ENCODE results near the gene ZBTB21. TPM values are rescaled to one million over a fixed set of nuclear protein-coding genes. Genes with fewer than 3 reads are reported as not detected.

The ZBTB21 gene
- total and polyA plus RNA-seq, 9 of the 15 experiments (the other 6 are each of a cell fraction or from before 2014, with no cell fraction given): 2.2 to 15.2 (median 8.7) TPM

DNA sequence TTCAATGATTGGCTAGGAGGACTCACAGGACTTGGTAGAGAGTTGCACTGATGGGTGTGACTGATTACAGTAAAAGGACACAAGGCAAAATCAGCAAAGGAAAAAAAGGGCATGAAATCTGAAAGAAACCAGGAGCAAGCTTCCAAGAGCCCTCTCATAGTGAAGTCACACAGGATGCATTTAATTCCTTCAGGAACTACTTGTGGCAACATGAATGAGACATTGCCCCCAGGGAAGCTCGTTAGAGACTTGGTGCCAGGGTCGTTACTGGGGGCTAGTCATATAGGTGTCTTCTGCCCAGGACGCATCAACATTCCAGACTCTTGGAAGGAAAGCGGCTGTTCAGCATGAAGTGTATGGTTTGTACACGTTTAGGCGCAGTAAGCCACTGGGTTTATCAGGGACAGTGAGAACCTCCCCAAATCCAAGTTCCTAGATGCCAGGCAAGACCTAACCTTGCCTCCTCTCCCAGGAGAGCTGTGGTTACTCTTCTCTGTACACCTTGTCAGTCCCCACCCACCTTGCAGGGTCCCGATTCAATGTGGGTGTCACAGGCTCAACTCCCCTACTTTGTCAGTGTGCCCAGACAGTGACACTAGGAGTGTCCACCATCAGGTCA is 30.3 kb downstream of the ZBTB21 start:
- Histone ChIP-seq H3K9me3 (replicated peaks; ENCODE audit: control insufficient read depth, insufficient read depth, low read depth, low read length) (peaks cover 4% of the 10 kb centered on the region; the same call in 1 of the 2 replicates), H3K36me3 (ENCODE audit: control insufficient read depth, insufficient read depth, low read length) (no peaks in the 10 kb centered on the region), H3K9ac (ENCODE audit: insufficient read depth in 1 of 2, low read depth in 2 of 2, low read length in 2 of 2) (no peak overlapping the region), H2AFZ (ENCODE audit: low read depth, low read length) (no peak overlapping the region), H4K20me1 (replicated peaks; ENCODE audit: control insufficient read depth, insufficient read depth, low read length) (no peaks in the 10 kb centered on the region), H3K4me2 (ENCODE audit: insufficient read depth, low read length) (no peak overlapping the region), H3K27ac (ENCODE audit: extremely low read depth, low read depth, low read length) (no peak overlapping the region), H3K4me3 (no peak overlapping the region), H3K4me1 (replicated peaks in 1 of 2; ENCODE audit: control insufficient read depth in 2 of 2, insufficient read depth in 2 of 2, low read length in 2 of 2) (no peaks in the 10 kb centered on the region), H3K9me1 (ENCODE audit: control insufficient read depth, insufficient read depth, low read length) (no peaks in the 10 kb centered on the region), H3K79me2 (ENCODE audit: control insufficient read depth, insufficient read depth, low read length) (no peaks in the 10 kb centered on the region), H3K27me3 (ENCODE audit: control insufficient read depth in 2 of 2, insufficient read depth in 2 of 2, low read length in 2 of 2) (peaks cover 18 to 32% of the 10 kb centered on the region in 2 experiments)
- FAIRE-seq (no peak), DNase-seq (ENCODE audit: extremely low read depth in 1 of 4, low spot score in 3 of 4) (no peak), ATAC-seq (no peak)
- in situ Hi-C loops (cut with MboI) (no loop called here), intact Hi-C loops (cut with micrococcal nuclease) (no loop called here)
- 2% methylated on average over 7 of the region's 7 CpGs for WGBS (ENCODE audit: insufficient coverage, low coverage, missing lambda C conversion rate)
- ChIA-PET CTCF (ENCODE audit: low intra/inter-chr PET ratio) (no interaction called here), POLR2A (interaction anchor here (1.2 kb wide), 1 partner anchor 22 kb away, joined by 3 read pairs; no protein-coding TSS in a partner anchor)
- BruUV-seq (replicated peaks): no TSS peak
- no peak for TF ChIP-seq PTBP1 (IDR thresholded peaks at IDR 0.05; ENCODE audit: low read depth, low read length)
- no peak for TF ChIP-seq POU5F1 (IDR thresholded peaks at IDR 0.05; ENCODE audit: borderline replicate concordance, low read depth, low read length, partially characterized antibody)
- no peak for TF ChIP-seq MCM3 (IDR thresholded peaks at IDR 0.05)
- no peak for TF ChIP-seq ZNF407 (IDR thresholded peaks at IDR 0.05; ENCODE audit: low read depth)
- TF ChIP-seq MYC (IDR thresholded peaks at IDR 0.05; ENCODE audit: low read depth, low read length): no peak
- TF ChIP-seq MYC (CRISPR knock-in tag; IDR thresholded peaks at IDR 0.05; ENCODE audit: borderline replicate concordance, low read depth): no peak
- TF ChIP-seq, protein P1, sequence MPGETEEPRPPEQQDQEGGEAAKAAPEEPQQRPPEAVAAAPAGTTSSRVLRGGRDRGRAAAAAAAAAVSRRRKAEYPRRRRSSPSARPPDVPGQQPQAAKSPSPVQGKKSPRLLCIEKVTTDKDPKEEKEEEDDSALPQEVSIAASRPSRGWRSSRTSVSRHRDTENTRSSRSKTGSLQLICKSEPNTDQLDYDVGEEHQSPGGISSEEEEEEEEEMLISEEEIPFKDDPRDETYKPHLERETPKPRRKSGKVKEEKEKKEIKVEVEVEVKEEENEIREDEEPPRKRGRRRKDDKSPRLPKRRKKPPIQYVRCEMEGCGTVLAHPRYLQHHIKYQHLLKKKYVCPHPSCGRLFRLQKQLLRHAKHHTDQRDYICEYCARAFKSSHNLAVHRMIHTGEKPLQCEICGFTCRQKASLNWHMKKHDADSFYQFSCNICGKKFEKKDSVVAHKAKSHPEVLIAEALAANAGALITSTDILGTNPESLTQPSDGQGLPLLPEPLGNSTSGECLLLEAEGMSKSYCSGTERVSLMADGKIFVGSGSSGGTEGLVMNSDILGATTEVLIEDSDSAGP (CRISPR knock-in tag; IDR thresholded peaks at IDR 0.05): no peak
- no peak for TF ChIP-seq ZFP30 (CRISPR knock-in tag; IDR thresholded peaks at IDR 0.05; ENCODE audit: borderline replicate concordance)
- no peak for TF ChIP-seq ZNF174 (CRISPR knock-in tag; IDR thresholded peaks at IDR 0.05)
- TF ChIP-seq ZNF696 (CRISPR knock-in tag; conservative IDR thresholded peaks at IDR 0.05): no peak
- no peak for TF ChIP-seq ZKSCAN1 (IDR thresholded peaks at IDR 0.05; ENCODE audit: low read depth, low read length)
- no peak for TF ChIP-seq GABPA (tag; conservative IDR thresholded peaks at IDR 0.05; ENCODE audit: low read depth)

Measured in K562 (cell line).